T-helper 22 cell (primary cell): ENCODE measurements around the gene RASSF9.

Experiments used
- DNase-seq: peaks from one replicate; pipeline ENCODE4 v3.0.0-alpha.2; 2020; ENCODE audit warnings: low read depth

Gene RASSF9

GRCh38 chr12:85836197-85837090, at the start of gene RASSF9:
Gene RASSF9 (minus strand): TSS chr12:85836409. CDS start chr12:85836201, 208 bp downstream.
- no peak for DNase-seq

DNA sequence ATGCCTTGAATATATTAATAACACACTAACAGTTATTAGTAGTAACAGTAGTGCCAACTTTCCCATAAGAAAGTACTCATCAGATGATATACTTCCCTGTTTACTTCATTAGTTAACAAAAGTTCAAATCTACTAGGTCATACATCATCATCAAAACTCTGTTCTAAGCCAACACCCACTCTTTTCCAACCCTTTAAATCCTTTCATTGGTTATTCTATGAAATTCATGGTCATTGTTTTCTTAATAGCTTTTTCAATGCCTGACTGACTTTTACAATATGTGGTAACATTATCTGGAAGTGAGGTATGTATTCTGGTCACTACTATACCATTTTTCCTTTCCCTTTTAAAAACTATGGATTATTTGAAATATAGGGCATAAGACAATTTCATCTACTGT, 47.6 kb upstream of the RASSF9 start:
- no peak for DNase-seq

DNA sequence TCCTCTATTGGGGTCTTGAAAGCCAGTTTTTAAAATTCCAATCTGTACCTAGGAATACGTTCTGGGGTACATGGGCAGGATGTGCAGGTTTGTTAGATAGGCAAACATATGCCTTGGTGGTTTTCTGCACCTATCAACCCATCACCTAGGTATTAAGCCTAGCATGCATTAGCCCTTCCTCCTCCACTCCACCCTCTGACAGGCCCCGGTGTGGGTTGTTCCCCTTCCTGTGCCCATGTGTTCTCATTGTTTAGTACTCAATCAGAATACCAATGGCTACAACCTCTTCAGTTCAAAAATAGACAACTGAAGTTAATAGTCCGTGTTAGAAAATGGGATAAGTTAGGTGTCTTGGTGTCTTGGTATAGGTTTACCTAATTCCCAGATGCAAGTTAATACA, 41.2 kb upstream of the RASSF9 start:
- DNase-seq = no peak

DNA sequence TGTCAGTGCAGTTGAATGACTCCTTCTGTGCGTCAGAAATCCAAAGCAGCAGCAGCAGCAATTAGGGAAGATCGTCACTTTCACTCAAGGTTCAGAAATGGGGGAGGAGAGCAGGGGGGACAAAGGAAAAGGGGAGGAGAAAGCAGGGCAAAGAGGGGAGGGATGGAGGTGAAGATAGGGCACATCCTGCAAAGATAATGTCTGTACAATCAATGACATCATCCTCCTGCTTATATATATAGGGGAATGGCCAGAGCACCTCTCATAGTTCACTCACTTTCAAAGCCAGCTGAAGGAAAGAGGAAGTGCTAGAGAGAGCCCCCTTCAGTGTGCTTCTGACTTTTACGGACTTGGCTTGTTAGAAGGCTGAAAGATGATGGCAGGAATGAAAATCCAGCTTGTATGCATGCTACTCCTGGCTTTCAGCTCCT, 37.8 kb upstream of the RASSF9 start, which contains the start of gene NTS:
NTS (plus strand) TSS at position 265 of the 431 bp plus-strand sequence; CDS start at position 374, 109 bp downstream.
- DNase-seq = no peak

GRCh38 chr12:85872497-85873091, 36.4 kb upstream of the RASSF9 start:
- DNase-seq = no peak

DNA sequence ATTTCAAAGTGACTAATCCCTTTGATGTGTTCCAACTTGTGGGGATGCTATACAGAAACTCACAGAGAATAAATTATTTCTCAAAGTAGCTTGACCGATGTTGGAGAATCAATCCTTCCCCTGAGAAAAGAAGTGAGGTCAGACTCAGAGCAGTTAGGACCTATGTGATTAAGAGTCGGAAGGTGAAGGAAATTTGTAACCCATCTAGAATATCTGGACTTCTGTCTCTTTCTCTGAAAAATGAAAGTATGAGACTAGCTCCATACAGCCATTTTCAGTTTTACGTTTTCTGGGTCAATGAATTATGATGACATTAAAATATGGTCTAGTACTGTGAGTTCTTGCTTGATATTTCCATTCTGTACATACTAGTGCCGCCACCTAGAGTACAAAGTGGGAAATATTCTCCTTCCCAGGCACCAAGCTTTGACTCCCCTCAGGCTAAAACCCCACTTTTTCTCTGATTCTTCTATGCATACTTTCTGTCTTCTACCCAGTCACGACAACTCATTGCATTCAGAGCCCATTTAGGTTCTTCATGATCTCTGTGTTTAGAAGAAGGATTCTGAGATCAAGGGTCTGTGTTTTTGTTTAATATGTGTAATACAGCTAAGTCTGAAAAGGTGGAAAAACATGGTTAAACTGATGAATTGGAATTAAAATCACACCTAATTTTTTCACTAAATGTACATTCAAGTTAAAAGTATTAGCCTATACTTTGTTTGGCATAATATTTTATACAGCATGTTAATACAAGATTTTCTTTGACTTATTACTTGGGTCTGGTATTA, 31.0 kb upstream of the RASSF9 start:
- no peak for DNase-seq

DNA sequence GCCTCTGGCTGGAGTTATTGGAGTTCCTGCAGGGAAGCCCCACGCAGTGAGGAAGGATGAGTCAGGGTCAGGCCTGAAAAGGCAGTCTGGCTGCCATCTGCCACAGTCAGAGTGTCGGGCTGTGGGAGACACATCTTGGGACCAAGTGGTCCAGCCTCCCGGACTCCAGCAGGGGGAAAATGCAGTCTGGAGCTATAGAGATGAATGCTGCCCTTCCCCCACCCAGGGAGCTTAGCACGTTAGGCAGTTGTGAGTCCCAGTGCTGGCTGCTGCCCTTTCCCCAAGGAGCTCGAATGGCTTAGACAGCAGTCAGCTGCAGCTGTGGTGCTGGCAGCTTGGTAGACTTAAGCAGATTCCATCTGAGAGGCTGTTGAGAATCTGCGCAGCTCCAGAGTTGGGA, 29.7 kb upstream of the RASSF9 start:
- no peak for DNase-seq

- no peak for DNase-seq
Observed at GRCh38 chr12:85856966-85857365, 20.8 kb upstream of the RASSF9 start.

DNA sequence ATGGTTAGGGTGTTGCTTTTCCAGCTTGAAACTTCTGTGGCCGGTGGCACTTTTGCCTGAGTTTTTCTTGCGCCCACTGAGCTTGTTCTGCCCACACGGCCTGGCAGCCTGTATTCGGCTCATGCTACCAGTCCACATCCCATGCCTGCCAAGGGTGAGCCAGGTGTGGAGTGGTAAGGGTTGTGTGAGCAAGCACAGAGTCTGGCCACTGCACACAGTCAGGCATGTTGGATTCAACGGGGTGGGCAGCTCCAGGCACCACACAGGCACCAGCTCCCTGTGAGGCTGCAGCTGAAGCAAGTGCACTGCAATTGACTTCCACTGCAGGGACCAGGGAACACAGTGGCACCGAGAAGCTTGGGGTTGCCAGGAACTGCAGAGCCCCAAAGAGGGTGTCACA, 19.1 kb upstream of the RASSF9 start:
- no peak for DNase-seq

GRCh38 chr12:85849344-85849743, 13.1 kb upstream of the RASSF9 start:
- no peak for DNase-seq

- no peak for DNase-seq
Observed at GRCh38 chr12:85843606-85844310, 7.5 kb upstream of the RASSF9 start.

DNA sequence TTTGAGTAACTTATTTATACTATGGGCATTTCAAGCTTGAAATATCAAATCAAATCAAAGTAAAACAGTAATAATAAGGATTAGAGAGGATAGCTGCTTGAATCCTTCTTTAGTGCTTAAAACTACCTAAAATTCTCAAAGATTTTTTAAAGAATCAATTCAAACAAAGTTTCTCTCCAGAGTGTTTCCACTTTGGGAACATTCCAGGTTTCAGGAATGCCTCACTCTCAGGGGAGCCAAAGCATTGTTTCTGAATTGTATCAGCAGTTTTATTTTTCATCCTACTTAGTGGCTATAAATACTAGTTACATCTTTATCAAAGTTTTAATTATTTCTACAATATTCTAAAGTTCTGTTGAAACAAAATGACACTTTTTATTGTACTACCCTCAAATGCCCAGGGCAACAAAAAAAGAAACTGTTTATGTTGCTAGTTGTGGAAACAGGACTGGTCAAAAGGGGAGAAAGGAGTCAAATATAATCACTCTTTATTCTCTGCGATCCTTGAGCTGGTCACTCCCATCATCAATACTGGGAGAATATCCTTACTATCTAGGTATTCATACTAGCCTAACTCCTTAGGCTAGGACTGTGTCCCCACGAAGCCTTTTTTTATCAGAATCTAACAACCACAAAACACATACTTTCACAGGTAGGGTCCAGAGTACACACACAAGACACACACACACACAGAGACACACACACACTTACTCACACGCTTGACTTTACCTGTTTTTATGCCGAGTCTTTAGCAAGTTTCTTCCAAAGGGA, 598 bp downstream of the RASSF9 start:
- no peak for DNase-seq

DNA sequence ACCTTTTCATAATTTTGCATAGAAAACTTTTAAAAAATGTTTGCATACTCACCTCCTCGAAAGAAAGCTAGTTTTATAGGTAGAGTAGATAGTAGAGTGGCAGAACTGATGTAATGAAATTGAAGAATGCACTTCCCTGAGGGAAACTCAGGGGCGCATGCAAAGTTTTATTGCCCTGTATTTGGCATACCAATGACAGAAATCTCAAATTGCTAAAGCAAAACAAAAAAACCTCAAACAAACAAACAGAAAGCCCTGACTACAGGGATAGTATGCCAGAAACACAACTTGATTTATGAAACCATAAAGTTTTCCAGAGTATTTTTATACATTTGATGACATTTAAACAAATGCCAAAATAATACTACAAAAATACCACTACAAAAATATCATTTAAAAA, 1.8 kb downstream of the RASSF9 start:
- no peak for DNase-seq

DNA sequence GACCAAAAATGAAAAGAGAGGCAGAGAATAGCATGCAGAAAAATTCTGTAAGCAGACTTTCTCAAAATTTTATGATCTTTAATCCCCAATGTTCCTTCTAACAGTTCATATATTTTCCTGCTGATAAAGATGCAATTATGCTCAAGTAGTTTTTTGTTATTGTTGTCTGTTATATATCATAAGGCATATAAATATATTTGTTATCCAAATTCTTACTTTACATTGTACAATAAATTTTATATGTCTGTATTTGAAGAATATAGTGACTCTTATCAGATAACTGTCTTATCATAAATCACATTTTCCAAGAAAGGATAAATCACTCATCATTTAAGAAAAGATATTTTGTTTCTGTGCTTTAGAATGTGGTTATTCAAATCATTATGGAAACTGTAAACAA, 2.6 kb downstream of the RASSF9 start:
- DNase-seq = no peak

DNA sequence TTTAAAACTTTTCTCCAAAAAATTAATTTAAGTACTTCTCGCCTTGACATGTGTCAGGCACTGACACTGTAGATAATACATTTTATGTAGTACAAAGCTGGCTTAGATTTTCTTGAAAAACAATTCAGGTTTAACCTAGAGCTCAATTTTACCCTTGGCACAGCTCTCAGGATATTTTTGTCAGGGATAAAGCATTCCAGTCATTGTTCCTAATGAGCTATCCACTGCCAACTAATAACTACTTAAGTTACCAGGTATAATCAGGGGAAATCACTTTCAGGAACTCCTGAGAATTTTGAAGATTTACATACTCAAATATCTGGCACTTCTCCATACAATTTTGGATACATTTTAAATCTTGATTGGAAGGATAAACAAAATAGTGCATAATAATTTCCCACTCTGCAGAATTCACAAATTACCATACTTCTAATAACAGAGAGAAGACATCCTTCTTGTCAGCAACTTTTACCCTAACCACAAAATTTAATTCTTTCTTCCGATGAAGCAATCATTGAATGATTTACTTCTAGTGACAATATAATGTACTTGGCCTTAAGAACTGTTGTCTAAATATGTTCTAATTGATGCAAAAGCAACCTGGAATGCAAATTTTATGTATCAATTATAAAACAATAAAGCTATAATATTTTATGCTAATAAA, 4.8 kb downstream of the RASSF9 start:
- no peak for DNase-seq

DNA sequence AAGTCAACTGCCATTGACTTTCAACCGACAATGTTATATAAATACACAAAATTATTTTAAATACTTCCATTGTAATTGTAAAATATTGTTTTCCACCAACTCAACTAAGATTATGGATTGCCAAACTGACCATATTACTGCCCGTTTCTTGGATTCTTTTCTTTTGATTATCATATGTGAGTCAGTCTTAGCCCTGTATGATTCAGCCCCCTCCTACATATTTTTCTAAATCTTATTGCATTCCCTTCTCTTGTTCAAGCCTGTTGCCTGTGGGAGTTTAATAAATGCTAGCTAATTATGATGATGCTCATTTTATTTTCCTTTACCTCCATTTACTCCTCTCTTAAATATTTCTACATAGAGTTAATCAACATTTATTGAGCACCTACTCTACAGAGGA, 6.8 kb downstream of the RASSF9 start:
- DNase-seq = no peak

DNA sequence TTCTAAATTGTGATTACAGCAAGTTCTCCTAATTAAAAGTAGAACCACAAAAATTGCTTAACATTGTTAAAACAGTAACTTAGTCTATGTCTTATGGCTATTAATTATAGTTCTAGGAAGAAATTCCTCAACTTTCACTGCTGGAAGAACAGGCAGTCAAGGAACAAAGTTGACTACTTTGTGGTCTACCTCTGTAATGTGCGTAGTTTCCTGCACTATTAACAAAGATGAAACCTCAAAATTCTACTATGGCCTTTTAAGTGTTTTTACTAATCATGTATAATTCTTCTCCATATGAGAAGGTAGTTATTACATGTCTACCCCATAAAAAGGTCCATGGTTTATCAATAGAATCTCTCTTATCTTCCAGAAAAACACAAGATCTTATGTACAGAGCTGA, 7.6 kb downstream of the RASSF9 start:
- DNase-seq = no peak

- DNase-seq = no peak
Observed at GRCh38 chr12:85825746-85826145, 10.5 kb downstream of the RASSF9 start.

- no peak for DNase-seq
Observed at GRCh38 chr12:85823436-85824180, 12.6 kb downstream of the RASSF9 start.

- DNase-seq = no peak
Observed at GRCh38 chr12:85821759-85822158, 14.4 kb downstream of the RASSF9 start.
